Measurements from ENCODE around the gene HOXA13.

Gene HOXA13

GRCh38 chr7:27146491-27147198 is 53.2 kb downstream of the HOXA13 start:
- DNase-seq: no peak

GRCh38 chr7:27145914-27146412 is 53.9 kb downstream of the HOXA13 start:
- no peak for DNase-seq

- no peak for DNase-seq
These were observed 54.6 kb downstream of the HOXA13 start for GRCh38 chr7:27145165-27145913.

- no peak for DNase-seq
These were observed 55.1 kb downstream of the HOXA13 start for GRCh38 chr7:27144781-27145164.

Data from fibroblast of skin of scalp (primary cell).